Activated CD8-positive, alpha-beta memory T cell treated with anti-CD3 and anti-CD28 coated beads, Interleukin-2, amount 10 ng/mL, durations not matched to agents 7 days and 5 days (primary cell): Measurements from ENCODE around the gene NAALADL1. TPM values are rescaled to one million over a fixed set of nuclear protein-coding genes. Genes with fewer than 3 reads are reported as not detected.
"Not testable (repeated sequence)": the region's sequence is repeated elsewhere in the genome, so short reads cannot be mapped to it uniquely, and the experiment has no call there.

ENCODE experiments used
- ATAC-seq: fragments of 150-1000 bp; cut with Tn5 transposase; one replicate; pipeline ENCODE4 v1.10.0; 2021; ENCODE audit warnings: moderate library complexity
- CTCF ChIA-PET: fragments of 350-600 bp; sonication (Branson Sonifier 250); formaldehyde crosslinking; loops from one replicate; lab custom pipeline; 2021; ENCODE audit warnings: antibody characterized with exemption; lab: Charles Lee
- DNase-seq: peaks from one replicate; pipeline ENCODE4 v3.0.0-alpha.2; 2020
- H3K27ac Mint-ChIP-seq: one replicate; pipeline ENCODE4 v1.8.0; 2021; ENCODE audit warnings: mild to moderate bottlenecking, mixed read lengths
- H3K27me3 Mint-ChIP-seq: one replicate; pipeline ENCODE4 v1.8.0; 2021; ENCODE audit warnings: mixed read lengths
- H3K36me3 Mint-ChIP-seq: one replicate; pipeline ENCODE4 v1.8.0; 2021; ENCODE audit warnings: mild to moderate bottlenecking, mixed read lengths
- H3K4me1 Mint-ChIP-seq: one replicate; pipeline ENCODE4 v1.8.0; 2021; ENCODE audit warnings: mixed read lengths
- H3K4me3 Mint-ChIP-seq: one replicate; pipeline ENCODE4 v1.8.0; 2021; ENCODE audit warnings: mild to moderate bottlenecking, moderate library complexity, mixed read lengths
- H3K9me3 Mint-ChIP-seq: one replicate; pipeline ENCODE4 v1.8.0; 2022; ENCODE audit warnings: low read depth, mixed read lengths
- total RNA-seq, 2 experiments: library from RNA; stranded (reverse); gene quantifications; one replicate each; pipeline ENCODE4 v1.2.3, GENCODE V29; 2021

NAALADL1 gene
- total RNA-seq, 2 experiments from 2014 or later = 14.8 to 15.3 TPM

DNA sequence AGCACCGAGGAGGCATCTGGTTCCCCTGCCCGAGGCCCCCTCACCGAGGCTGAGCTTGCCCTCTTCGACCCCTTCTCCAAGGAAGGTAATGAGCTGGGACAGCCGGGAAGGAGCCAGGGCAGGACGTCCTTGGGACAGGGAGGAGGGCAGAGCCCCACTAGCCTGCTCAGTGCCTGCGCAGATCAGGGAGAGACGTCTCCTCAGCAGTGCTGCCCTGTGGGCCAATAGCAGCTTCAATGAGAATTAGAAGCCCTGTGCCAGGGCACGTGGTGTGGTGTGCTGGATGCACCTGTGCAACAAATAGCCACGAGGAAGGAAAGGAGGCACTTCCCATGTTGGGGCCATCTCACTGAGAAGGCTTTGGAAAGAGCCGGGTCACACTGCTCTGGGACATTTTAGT lies 22.8 kb downstream of the NAALADL1 start:
- Mint-ChIP-seq H3K4me3 (no peak overlapping the region), H3K27ac (no peak overlapping the region), H3K36me3 (no peaks in the 10 kb centered on the region), H3K27me3 (no peaks in the 10 kb centered on the region), H3K4me1 (peaks cover 8% of the 10 kb centered on the region), H3K9me3 (no peaks in the 10 kb centered on the region)
- ATAC-seq = no peak
- DNase-seq = no peak
- CTCF ChIA-PET = interaction anchor here (1.0 kb wide), 1 partner anchor 21 kb away, joined by 5 read pairs; the partner anchor contains the start of gene ARL2

DNA sequence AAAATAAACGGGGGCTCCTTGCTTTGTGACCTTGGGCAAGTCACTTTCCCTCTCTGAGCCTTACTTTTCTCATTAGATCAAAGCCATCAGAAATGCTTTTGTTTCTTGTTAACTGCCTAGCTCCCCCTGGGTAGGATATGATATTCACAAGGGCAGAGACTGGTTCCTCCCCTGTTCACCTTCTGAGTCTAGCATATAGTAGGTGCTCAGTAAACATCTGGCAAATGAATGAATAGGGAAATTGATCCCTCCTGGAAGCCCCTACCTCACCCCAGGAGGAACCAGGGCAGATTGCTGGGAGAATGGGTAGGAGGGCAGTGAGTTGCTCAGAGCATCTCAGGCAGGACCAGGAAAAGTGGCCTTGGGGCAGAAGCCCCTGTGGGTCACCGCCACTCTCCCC lies 23.9 kb downstream of the NAALADL1 start:
- H3K4me1 Mint-ChIP-seq = peaks cover under 1% of the 10 kb centered on the region
- H3K27me3 Mint-ChIP-seq = no peaks in the 10 kb centered on the region
- no peaks in the 10 kb centered on the region for H3K9me3 Mint-ChIP-seq
- H3K36me3 Mint-ChIP-seq = no peaks in the 10 kb centered on the region
- H3K4me3 Mint-ChIP-seq = no peak overlapping the region
- no peak for ATAC-seq
- no peak overlapping the region for H3K27ac Mint-ChIP-seq
- CTCF ChIA-PET = interaction anchor here (1.9 kb wide), 1 partner anchor 76 kb away, joined by 6 read pairs; no protein-coding TSS in a partner anchor
- DNase-seq = no peak

DNA sequence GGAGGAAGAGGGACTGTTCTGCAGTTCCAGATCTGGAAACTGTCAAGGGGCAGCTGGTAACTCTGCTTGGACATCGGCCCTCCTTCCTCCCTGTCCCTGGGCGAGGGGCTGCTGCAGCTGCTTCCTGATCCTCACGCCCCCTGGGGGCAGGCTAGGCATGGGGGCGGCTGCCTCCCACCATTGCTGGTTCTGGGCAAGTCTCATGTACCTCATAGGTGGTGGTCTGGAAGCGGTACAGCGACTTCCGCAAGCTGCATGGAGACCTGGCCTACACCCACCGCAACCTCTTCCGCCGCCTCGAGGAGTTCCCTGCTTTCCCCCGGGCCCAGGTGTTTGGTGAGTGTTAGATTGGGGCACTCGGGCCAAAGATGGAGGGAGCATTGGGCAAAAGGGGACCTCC lies 26.1 kb downstream of the NAALADL1 start:
- no peak overlapping the region for H3K4me3 Mint-ChIP-seq
- ATAC-seq (no peak), DNase-seq (no peak)
- H3K27ac Mint-ChIP-seq = no peak overlapping the region
- H3K9me3 Mint-ChIP-seq = no peaks in the 10 kb centered on the region
- no peaks in the 10 kb centered on the region for H3K36me3 Mint-ChIP-seq
- H3K27me3 Mint-ChIP-seq = no peaks in the 10 kb centered on the region
- H3K4me1 Mint-ChIP-seq = peaks cover 13% of the 10 kb centered on the region
- CTCF ChIA-PET = interaction anchor here (0.6 to 1.9 kb wide), 5 partner anchors 8 to 188 kb away, joined by 3 to 6 read pairs (median 3); partner anchors contain the start of genes ARL2 and SAC3D1

- no peaks in the 10 kb centered on the region for H3K9me3 Mint-ChIP-seq
- peaks cover 22% of the 10 kb centered on the region for H3K4me1 Mint-ChIP-seq
- H3K36me3 Mint-ChIP-seq = no peaks in the 10 kb centered on the region
- ATAC-seq = peak; percentile 94
- H3K4me3 Mint-ChIP-seq = peak within 1 kb of the TSS; percentile 69
- DNase-seq = peak; percentile 96
- H3K27me3 Mint-ChIP-seq = no peaks in the 10 kb centered on the region
- CTCF ChIA-PET = interaction anchor here (0.7 to 6.8 kb wide), 12 partner anchors 10 to 183 kb away, joined by 3 to 81 read pairs (median 4); partner anchors contain the start of genes ARL2, CDC42BPG, SAC3D1 and ZNHIT2
- H3K27ac Mint-ChIP-seq = peak within 1 kb of the TSS; percentile 86
Observed at GRCh38 chr11:65027213-65028067, 30.9 kb downstream of the NAALADL1 start, which contains the start of gene SNX15. Gene SNX15, plus strand, starts transcription at chr11:65027439. Its CDS starts 99 bp downstream, at chr11:65027538.

DNA sequence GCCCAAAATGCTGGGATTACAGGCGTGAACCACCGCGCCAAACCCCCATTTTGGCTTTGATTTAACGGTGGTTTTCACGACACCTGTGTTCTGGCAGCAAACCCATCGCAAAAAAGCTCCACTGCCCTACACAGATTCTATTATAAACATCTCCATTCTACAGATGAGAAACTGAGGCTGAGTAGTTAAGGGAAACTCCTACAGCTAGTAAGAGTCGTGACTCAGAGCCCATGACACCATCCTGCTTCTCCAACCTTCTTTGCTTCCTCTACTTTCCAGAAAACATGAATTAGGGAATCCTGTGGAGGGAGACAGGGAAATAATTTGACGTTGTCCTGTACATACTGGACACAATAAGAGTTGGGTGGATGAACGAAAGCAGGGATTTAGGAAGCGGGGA lies 31.5 kb downstream of the NAALADL1 start:
- peaks cover 3% of the 10 kb centered on the region for H3K36me3 Mint-ChIP-seq
- no peaks in the 10 kb centered on the region for H3K9me3 Mint-ChIP-seq
- peak overlapping the region; percentile 86 for H3K27ac Mint-ChIP-seq
- DNase-seq (no peak), ATAC-seq (no peak)
- no peaks in the 10 kb centered on the region for H3K27me3 Mint-ChIP-seq
- CTCF ChIA-PET = interaction anchor here (0.7 to 6.8 kb wide), 6 partner anchors 9 to 90 kb away, joined by 3 to 81 read pairs (median 4); partner anchors contain the start of genes ARL2 and ZNHIT2
- peaks cover 27% of the 10 kb centered on the region for H3K4me1 Mint-ChIP-seq
- peak overlapping the region; percentile 69 for H3K4me3 Mint-ChIP-seq

- CTCF ChIA-PET = interaction anchor here (1.0 to 6.8 kb wide), 2 partner anchors 10 to 94 kb away, joined by 3 to 81 read pairs; partner anchors contain the start of genes ARL2 and ZNHIT2
- not testable (repeated sequence) for H3K9me3 Mint-ChIP-seq, H3K36me3 Mint-ChIP-seq
Observed at GRCh38 chr11:65023502-65023901, 34.9 kb downstream of the NAALADL1 start.

GRCh38 chr11:65021509-65021908 lies 36.8 kb downstream of the NAALADL1 start:
- Mint-ChIP-seq H3K4me3 (no peak overlapping the region), H3K27me3 (no peaks in the 10 kb centered on the region), H3K27ac (no peak overlapping the region), H3K9me3 (no peaks in the 10 kb centered on the region), H3K36me3 (peaks cover 16% of the 10 kb centered on the region), H3K4me1 (peaks cover 30% of the 10 kb centered on the region)
- ATAC-seq (no peak), DNase-seq (no peak)
- CTCF ChIA-PET = interaction anchor here (0.6 to 1.6 kb wide), 4 partner anchors 8 to 204 kb away, joined by 3 to 8 read pairs (median 4); partner anchors contain the start of gene ARL2

More at GRCh38 chr11:65023502-65023901, 34.9 kb downstream of the NAALADL1 start:
- not testable (repeated sequence) for H3K27me3 Mint-ChIP-seq, H3K27ac Mint-ChIP-seq, ATAC-seq, H3K4me3 Mint-ChIP-seq, DNase-seq
- H3K4me1 Mint-ChIP-seq = peaks cover 39% of the 10 kb centered on the region

DNA sequence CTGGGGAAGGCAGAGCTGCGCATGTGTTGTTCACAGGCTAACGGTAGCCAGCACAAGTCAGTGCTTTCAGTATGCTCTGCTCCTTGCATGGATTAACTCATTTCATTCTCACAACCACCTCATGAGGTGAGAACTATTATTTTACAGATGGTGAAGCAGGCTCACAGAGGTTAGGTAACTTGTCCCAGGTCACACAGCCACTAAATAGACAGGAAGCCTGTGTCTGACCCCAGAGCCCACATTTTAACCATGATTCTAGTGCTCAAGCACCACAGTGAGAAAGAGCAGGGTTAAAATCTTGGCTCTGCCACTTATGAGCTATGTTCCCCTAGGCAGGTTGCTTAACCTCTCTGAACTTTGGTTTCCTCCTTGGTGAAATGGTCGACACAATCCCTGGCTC lies 37.4 kb downstream of the NAALADL1 start:
- CTCF ChIA-PET = interaction anchor here (0.6 to 1.6 kb wide), 2 partner anchors 11 to 204 kb away, joined by 3 to 6 read pairs; no protein-coding TSS in a partner anchor
- Mint-ChIP-seq H3K9me3 (no peaks in the 10 kb centered on the region), H3K4me3 (no peak overlapping the region), H3K27ac (peak overlapping the region; percentile 42), H3K27me3 (no peaks in the 10 kb centered on the region), H3K4me1 (peaks cover 31% of the 10 kb centered on the region), H3K36me3 (peaks cover 18% of the 10 kb centered on the region)
- ATAC-seq (peak; percentile 81), DNase-seq (peak; percentile 78)

GRCh38 chr11:65019824-65020223 lies 38.5 kb downstream of the NAALADL1 start:
- Mint-ChIP-seq H3K4me3 (no peak overlapping the region), H3K36me3 (peaks cover 18% of the 10 kb centered on the region), H3K9me3 (no peaks in the 10 kb centered on the region), H3K27me3 (no peaks in the 10 kb centered on the region), H3K27ac (no peak overlapping the region), H3K4me1 (peaks cover 40% of the 10 kb centered on the region)
- DNase-seq = no peak
- CTCF ChIA-PET = no interaction called here
- no peak for ATAC-seq

DNA sequence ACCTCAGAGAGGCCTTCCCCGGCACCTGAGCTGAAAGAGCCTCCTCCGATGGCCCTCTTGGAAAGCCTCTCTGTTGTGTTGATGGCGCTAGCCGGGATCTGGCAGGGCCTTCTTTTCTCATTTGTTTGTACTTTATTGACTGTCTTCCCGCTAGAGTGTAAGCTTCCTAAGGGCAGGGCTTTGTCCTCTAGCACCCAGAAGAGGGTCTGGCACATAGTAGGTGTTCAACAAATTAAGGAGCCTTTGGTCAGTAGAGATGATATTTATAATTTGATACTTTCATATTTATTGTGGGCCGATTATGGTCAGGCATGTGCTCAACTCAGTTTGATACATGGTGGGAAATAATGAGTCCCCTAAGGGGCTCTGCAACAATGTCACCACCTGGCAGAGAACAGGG lies 40.4 kb downstream of the NAALADL1 start:
- CTCF ChIA-PET = interaction anchor here (0.9 to 2.2 kb wide), 2 partner anchors 9 to 99 kb away, joined by 3 to 5 read pairs; partner anchors contain the start of genes SNX15 and ZNHIT2
- H3K36me3 Mint-ChIP-seq = peaks cover 18% of the 10 kb centered on the region
- peaks cover 48% of the 10 kb centered on the region for H3K4me1 Mint-ChIP-seq
- no peak overlapping the region for H3K4me3 Mint-ChIP-seq
- H3K9me3 Mint-ChIP-seq = no peaks in the 10 kb centered on the region
- DNase-seq (no peak), ATAC-seq (no peak)
- no peak overlapping the region for H3K27ac Mint-ChIP-seq
- H3K27me3 Mint-ChIP-seq = no peaks in the 10 kb centered on the region

DNA sequence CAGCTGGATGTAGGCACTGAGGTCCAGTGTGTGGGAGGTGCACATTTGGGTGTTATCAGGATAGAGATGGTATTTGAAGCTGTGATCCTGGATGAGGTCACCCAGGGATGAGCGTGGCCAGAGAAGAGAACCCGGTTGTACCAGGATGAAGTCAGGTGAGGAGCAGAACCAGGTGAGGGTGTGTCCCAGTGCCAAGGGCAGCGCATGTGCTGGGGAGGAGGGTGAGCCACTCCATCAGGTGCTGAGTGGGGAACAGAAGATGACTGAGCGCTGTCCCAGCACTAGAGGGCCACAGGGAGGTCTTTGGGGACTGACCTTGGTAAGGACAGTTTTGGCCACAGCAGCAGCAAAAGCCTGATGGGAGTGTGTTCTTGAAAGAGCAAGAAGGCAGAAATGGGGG lies 41.6 kb downstream of the NAALADL1 start:
- Mint-ChIP-seq H3K36me3 (peaks cover 16% of the 10 kb centered on the region), H3K4me3 (no peak overlapping the region), H3K27ac (no peak overlapping the region), H3K9me3 (no peaks in the 10 kb centered on the region), H3K27me3 (no peaks in the 10 kb centered on the region), H3K4me1 (peaks cover 44% of the 10 kb centered on the region)
- CTCF ChIA-PET = interaction anchor here (2.2 to 5.8 kb wide), 2 partner anchors 10 kb away, joined by 5 to 81 read pairs; partner anchors contain the start of gene SNX15
- DNase-seq = no peak
- ATAC-seq = no peak

DNA sequence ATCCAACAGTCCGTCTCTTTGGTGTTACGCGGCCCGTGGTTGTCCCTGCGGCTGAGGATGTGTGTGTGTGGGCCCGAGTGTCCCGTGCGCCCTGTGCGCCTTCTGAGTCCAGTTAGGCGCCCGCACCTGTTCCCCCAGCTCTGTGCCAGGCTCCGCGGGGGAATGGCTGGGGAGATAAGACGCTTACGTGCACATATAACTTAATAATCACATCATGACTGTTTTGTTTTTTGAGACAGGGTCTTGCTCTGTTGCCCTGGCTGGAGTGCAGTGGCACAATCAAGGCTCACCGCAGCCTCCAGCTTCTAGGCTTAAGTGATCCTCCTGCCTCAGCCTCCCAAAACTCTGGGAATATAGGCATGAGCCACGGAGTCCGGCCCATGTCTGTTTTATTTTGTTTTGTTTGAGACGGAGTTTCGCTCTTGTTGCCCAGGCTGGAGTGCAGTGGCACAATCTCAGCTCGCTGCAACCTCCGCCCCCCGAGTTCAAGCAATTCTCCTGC lies 43.6 kb downstream of the NAALADL1 start:
- Mint-ChIP-seq H3K27me3 (no peaks in the 10 kb centered on the region), H3K36me3 (peaks cover 13% of the 10 kb centered on the region), H3K4me3 (peak overlapping the region; percentile 83), H3K9me3 (no peaks in the 10 kb centered on the region), H3K27ac (peak overlapping the region; percentile 90), H3K4me1 (peaks cover 32% of the 10 kb centered on the region)
- ATAC-seq = no peak
- CTCF ChIA-PET = interaction anchor here (0.6 to 6.3 kb wide), 45 partner anchors 8 to 826 kb away, joined by 3 to 81 read pairs (median 6); partner anchors contain the start of genes BATF2, CAPN1, CDC42BPG and CDCA5
- no peak for DNase-seq
